Measurements from ENCODE around the gene ARHGEF39. TPM values are rescaled to one million over a fixed set of nuclear protein-coding genes. Genes with fewer than 3 reads are reported as not detected.
"Not testable (repeated sequence)": the region's sequence is repeated elsewhere in the genome, so short reads cannot be mapped to it uniquely, and the experiment has no call there.

ARHGEF39 gene
- total and polyA plus RNA-seq, 2 donors from 2014 or later = 0.17 to 0.72 TPM

GRCh38 chr9:35649431-35650340 is 15.3 kb downstream of the ARHGEF39 start:
- no peak for FAIRE-seq
- no peaks in the 10 kb centered on the region for H3K36me3 ChIP-seq (ENCODE audit: control insufficient read depth in 2 of 3, insufficient read depth in 3 of 3, low read length in 3 of 3)
- H3K9me3 ChIP-seq (ENCODE audit: control insufficient read depth in 2 of 3, insufficient read depth in 1 of 3, low read length in 3 of 3) = no peaks in the 10 kb centered on the region
- H3K9ac ChIP-seq (ENCODE audit: low read length in 3 of 3) = no peak overlapping the region
- DNase-seq = peak in 1 of 5 donors; percentile 80
- intact Hi-C loops (cut with DNase I) = no loop called here
- peaks cover 0 to 3% (median 0%) of the 10 kb centered on the region in 3 donors for H3K4me1 ChIP-seq (ENCODE audit: control insufficient read depth in 2 of 3, insufficient read depth in 2 of 3, low read depth in 1 of 3, low read length in 3 of 3)
- TF ChIP-seq CTCF (IDR thresholded peaks at IDR 0.05; ENCODE audit: borderline replicate concordance, extremely low read depth, insufficient read depth) = no peak
- H3K27me3 ChIP-seq (ENCODE audit: control insufficient read depth, insufficient read depth, low read length) = no peaks in the 10 kb centered on the region
- no peak overlapping the region for H3K27ac ChIP-seq (ENCODE audit: low read depth in 2 of 2, low read length in 2 of 2)
- H3K4me3 ChIP-seq (ENCODE audit: low read length in 3 of 3) = no peak overlapping the region

GRCh38 chr9:35646533-35647265 is 18.3 kb downstream of the ARHGEF39 start:
- no peaks in the 10 kb centered on the region for H3K9me3 ChIP-seq (ENCODE audit: control insufficient read depth in 2 of 3, insufficient read depth in 1 of 3, low read length in 3 of 3)
- intact Hi-C loops (cut with DNase I) = no loop called here
- DNase-seq = peak; percentile 95 to 98 (median 97)
- H3K4me3 ChIP-seq (ENCODE audit: low read length in 3 of 3) = peak overlapping the region; percentile 74 to 97 (median 84)
- TF ChIP-seq CTCF (IDR thresholded peaks at IDR 0.05; ENCODE audit: borderline replicate concordance, extremely low read depth, insufficient read depth) = peak; percentile 98
- peak overlapping the region; percentile 88 for H3K27ac ChIP-seq (ENCODE audit: low read depth in 2 of 2, low read length in 2 of 2)
- peak overlapping the region; percentile 47 to 83 (median 68) for H3K9ac ChIP-seq (ENCODE audit: low read length in 3 of 3)
- peaks cover 0 to 3% (median 0%) of the 10 kb centered on the region in 3 donors for H3K4me1 ChIP-seq (ENCODE audit: control insufficient read depth in 2 of 3, insufficient read depth in 2 of 3, low read depth in 1 of 3, low read length in 3 of 3)
- no peaks in the 10 kb centered on the region for H3K36me3 ChIP-seq (ENCODE audit: control insufficient read depth in 2 of 3, insufficient read depth in 3 of 3, low read length in 3 of 3)
- no peaks in the 10 kb centered on the region for H3K27me3 ChIP-seq (ENCODE audit: control insufficient read depth, insufficient read depth, low read length)
- no peak for FAIRE-seq

GRCh38 chr9:35646153-35646532 is 18.9 kb downstream of the ARHGEF39 start:
- Histone ChIP-seq H3K36me3 (ENCODE audit: control insufficient read depth in 2 of 3, insufficient read depth in 3 of 3, low read length in 3 of 3) (no peaks in the 10 kb centered on the region), H3K9ac (ENCODE audit: low read length in 3 of 3) (peak overlapping the region; percentile 38 to 83 (median 68)), H3K4me1 (ENCODE audit: control insufficient read depth in 2 of 3, insufficient read depth in 2 of 3, low read depth in 1 of 3, low read length in 3 of 3) (peaks cover 0 to 3% (median 0%) of the 10 kb centered on the region in 3 donors), H3K9me3 (ENCODE audit: control insufficient read depth in 2 of 3, insufficient read depth in 1 of 3, low read length in 3 of 3) (no peaks in the 10 kb centered on the region), H3K27me3 (ENCODE audit: control insufficient read depth, insufficient read depth, low read length) (no peaks in the 10 kb centered on the region), H3K4me3 (ENCODE audit: low read length in 3 of 3) (peak overlapping the region; percentile 74 to 97 (median 84)), H3K27ac (ENCODE audit: low read depth in 2 of 2, low read length in 2 of 2) (peak overlapping the region; percentile 88)
- intact Hi-C loops (cut with DNase I) = no loop called here
- FAIRE-seq (no peak), DNase-seq (peak in 4 of 5 donors; percentile 71 to 89 (median 86))
- no peak for TF ChIP-seq CTCF (IDR thresholded peaks at IDR 0.05; ENCODE audit: borderline replicate concordance, extremely low read depth, insufficient read depth)

- H3K27me3 ChIP-seq (ENCODE audit: control insufficient read depth, insufficient read depth, low read length); FAIRE-seq; H3K36me3 ChIP-seq (ENCODE audit: control insufficient read depth in 2 of 3, insufficient read depth in 3 of 3, low read length in 3 of 3); H3K4me1 ChIP-seq (ENCODE audit: control insufficient read depth in 2 of 3, insufficient read depth in 2 of 3, low read depth in 1 of 3, low read length in 3 of 3); intact Hi-C loops (cut with DNase I); DNase-seq; H3K9me3 ChIP-seq (ENCODE audit: control insufficient read depth in 2 of 3, insufficient read depth in 1 of 3, low read length in 3 of 3): not testable (repeated sequence)
- Histone ChIP-seq H3K4me3 (ENCODE audit: low read length in 3 of 3) (peak overlapping the region; percentile 74 to 97 (median 84)), H3K9ac (ENCODE audit: low read length in 3 of 3) (peak overlapping the region; percentile 38 to 83 (median 68)), H3K27ac (ENCODE audit: low read depth in 2 of 2, low read length in 2 of 2) (peak overlapping the region; percentile 88)
These were observed 19.3 kb downstream of the ARHGEF39 start for GRCh38 chr9:35645736-35646135.
